Measurements from ENCODE around the gene PMVK.
"Not testable (repeated sequence)": the region's sequence is repeated elsewhere in the genome, so short reads cannot be mapped to it uniquely, and the experiment has no call there.

Gene PMVK

DNA sequence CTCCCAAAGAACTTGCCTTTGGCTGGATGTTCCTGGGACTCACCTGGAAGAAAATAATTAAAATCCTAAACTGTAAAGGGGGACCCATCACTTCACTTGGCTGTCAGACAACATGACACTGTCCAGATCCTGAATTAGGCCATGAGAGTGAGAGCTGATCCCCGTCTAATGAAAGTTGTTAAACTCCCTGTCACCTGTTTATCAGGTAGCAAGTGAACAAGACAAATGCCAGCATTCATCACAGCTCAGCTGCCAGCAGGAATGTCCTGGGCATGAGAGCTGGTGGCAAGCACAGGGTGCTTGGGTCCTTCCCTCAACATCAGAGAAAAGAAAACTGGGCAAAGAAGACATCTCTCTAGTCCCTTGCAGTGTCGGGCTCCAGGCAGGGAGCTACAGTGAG, 23.8 kb downstream of the PMVK start:
- DNase-seq: no peak

DNA sequence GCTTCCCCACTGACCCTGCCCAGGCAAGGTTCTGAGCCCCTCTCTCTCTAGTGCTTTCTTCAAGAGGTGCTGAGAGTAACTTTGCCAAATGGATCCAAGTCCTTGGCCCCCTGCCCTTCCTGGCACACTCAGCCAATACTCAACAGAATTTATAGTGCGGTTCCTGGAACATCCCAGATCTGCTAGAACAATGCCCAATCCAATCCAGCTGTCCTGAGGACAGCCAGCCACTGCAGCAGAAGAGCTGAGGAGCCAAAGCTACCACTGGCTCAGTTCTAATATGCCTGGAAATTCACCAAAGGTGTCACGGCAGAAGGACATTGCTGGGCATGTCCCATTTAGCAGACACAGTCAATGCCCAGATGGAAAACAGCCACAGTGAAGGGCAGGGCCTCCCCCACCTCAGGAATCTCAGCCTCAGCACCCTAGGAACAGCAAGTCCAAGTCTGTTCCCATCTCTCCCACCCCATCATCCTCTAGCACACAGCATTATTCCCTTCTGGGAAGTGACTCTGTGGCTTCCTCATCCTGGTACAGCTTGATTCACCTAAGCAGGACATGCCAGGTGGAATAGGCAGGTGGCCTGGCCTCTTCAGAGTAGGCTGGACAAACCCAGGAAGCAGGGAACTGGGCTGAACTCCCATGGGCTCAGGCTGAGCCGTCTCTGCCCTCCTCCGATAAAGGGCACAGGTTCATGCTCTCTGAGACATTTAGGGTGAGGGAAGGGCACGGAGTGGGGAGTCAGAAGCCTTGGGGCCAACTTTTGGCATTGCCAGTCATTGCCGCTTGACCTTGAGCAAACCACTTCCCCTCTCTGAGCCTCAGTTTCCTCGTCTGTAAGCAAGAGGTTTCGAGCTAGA, 24.6 kb downstream of the PMVK start:
- no peak for DNase-seq

GRCh38 chr1:154910851-154911250, 25.7 kb downstream of the PMVK start:
- no peak for DNase-seq

DNA sequence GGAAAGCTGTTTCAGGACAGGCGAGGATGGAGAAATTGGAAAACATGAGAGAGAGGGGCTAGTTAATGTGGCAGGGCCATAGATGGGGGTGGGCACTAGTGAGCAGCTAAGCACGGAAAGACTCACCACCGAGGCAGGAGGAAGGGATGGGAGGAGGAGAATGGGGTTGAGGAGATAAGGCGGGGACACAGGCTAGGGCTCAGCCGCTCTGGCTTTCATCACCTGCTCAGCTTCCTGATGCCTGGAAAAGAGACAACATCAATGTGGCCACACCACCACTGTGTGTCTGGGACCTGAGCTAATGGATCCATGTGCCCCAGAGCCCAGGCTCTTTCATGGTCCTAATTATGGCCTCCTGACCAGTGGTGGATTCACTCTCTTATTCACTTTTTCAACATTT, 27.6 kb downstream of the PMVK start:
- DNase-seq: no peak

- DNase-seq: not testable (repeated sequence)
Observed at GRCh38 chr1:154908129-154908528, 28.4 kb downstream of the PMVK start.

- no peak for DNase-seq
Observed at GRCh38 chr1:154906621-154907081, 29.9 kb downstream of the PMVK start.

- DNase-seq: no peak
Observed at GRCh38 chr1:154902938-154903566, 33.5 kb downstream of the PMVK start.

GRCh38 chr1:154901591-154901990, 34.9 kb downstream of the PMVK start:
- no peak for DNase-seq

GRCh38 chr1:154899041-154899440, 37.5 kb downstream of the PMVK start:
- DNase-seq: no peak

- DNase-seq: no peak
Observed at GRCh38 chr1:154896771-154897286, 39.7 kb downstream of the PMVK start.

DNA sequence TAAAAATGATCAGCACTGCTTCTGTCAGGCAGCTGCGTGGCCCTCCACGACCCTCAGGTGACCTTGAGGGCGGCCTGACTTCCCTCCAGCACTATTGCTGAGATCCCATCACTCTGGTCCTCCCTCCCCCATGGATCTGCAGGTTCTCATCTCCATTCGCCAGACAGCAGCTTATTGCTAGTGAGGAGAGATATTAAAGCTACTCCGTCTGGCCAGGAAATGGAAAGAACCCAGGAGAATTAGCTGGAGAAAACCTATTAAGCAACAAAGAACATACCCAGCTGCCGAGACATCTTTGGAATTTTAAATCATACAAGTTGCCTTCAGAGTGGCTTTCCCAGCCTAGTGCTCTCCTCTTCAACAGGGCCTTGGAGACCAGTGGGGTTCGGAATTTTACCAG, 40.7 kb downstream of the PMVK start:
- no peak for DNase-seq

DNA sequence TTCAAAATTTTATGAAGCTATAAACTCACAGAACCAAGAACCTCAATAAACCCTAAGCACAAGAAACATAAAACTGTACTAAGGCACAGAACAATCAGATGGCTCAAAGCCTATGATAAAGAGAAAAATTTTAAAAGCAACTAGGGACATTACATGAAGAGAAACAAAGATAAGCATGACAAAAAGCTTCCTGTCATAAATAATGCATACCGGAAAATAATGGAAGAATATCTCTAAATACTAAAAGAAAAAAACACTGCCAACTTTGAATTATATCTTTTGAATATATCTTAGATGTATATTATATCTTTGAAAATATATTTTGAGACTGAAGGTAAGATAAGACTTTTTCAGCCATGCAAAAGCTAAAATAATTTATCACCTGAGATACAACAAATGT, 45.1 kb downstream of the PMVK start:
- no peak for DNase-seq

- DNase-seq: no peak
Observed at GRCh38 chr1:154888757-154889156, 47.8 kb downstream of the PMVK start.

DNA sequence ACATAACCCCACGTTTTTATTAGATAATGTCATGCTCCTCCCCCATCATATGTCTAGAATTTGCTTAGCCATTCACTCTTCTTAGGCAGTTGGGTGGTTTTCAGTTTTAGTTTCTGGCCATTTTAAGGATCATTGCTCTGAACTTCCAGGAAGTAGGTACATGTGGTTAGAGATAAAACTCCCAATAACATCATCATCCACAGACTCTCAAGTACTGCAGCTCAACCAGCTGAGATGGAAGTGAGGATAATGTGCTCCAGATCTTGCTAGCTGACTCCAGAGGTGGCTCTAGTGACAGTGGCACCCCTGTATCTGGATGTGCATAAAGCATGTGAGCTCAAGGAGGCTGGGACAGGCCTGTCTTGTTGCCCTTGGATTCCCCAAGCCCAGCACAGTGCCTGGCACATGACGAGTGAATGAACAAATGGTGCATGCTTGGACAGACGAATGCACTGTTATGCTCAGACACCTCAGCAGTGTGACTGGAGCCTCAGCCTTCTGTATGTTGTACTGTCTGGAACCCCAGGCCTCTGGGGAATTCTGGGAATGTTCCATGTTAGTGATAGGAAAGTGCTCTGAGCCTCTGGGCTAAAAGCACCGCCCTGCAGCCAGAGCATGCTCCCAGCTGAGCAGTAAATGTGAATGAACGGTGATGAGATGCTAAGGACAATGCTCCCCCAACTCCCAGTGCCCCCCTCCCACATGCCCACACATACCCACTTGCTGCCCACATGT, 50.1 kb downstream of the PMVK start:
- no peak for DNase-seq

GRCh38 chr1:154884869-154885701, 51.4 kb downstream of the PMVK start:
- DNase-seq: no peak

- no peak for DNase-seq
Observed at GRCh38 chr1:154883919-154884868, 52.3 kb downstream of the PMVK start.

GRCh38 chr1:154881820-154882535, 54.5 kb downstream of the PMVK start:
- no peak for DNase-seq

GRCh38 chr1:154880671-154881070, 55.8 kb downstream of the PMVK start:
- no peak for DNase-seq

- no peak for DNase-seq
Observed at GRCh38 chr1:154879038-154879421, 57.5 kb downstream of the PMVK start.

- DNase-seq: peak; percentile 71 to 73
Observed at GRCh38 chr1:154878371-154879037, 58.0 kb downstream of the PMVK start.

Data from activated CD4-positive, alpha-beta T cell treated with anti-CD3 and anti-CD28 coated beads for 4 hours (primary cell).